ENCODE measurements around the gene SLC15A5. TPM values are rescaled to one million over a fixed set of nuclear protein-coding genes. Genes with fewer than 3 reads are reported as not detected.

Gene SLC15A5
- total and polyA plus RNA-seq, 8 donors = not detected

DNA sequence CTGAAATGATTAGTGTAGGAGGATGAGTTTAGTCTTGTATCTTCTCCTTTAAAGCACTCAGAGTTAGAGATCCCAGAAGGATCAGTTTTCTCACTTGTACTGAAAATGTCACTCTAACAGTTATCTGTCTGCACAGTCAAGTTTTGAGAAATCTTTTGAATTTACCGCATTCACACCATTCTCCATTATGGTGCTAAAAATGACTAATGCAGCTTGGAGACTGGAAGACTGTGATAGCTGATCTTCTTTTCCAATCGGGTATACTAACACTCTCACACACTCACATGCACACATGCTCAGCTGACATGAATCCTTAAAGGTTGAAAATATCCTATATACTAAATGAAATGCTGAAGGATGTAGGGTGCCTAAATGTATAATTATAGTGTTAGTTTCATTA lies 65.8 kb downstream of the SLC15A5 start:
- H3K27me3 ChIP-seq = no peaks in the 10 kb centered on the region
- intact Hi-C loops (cut with DNase I; ENCODE audit: low total_unique reads) = no loop called here
- H3K4me3 ChIP-seq = no peak overlapping the region
- no peak overlapping the region for H3K27ac ChIP-seq
- DNase-seq = no peak
- no peaks in the 10 kb centered on the region for H3K9me3 ChIP-seq
- no peaks in the 10 kb centered on the region for H3K36me3 ChIP-seq
- TF ChIP-seq POLR2A (IDR thresholded peaks at IDR 0.05) = no peak
- TF ChIP-seq, protein P1, sequence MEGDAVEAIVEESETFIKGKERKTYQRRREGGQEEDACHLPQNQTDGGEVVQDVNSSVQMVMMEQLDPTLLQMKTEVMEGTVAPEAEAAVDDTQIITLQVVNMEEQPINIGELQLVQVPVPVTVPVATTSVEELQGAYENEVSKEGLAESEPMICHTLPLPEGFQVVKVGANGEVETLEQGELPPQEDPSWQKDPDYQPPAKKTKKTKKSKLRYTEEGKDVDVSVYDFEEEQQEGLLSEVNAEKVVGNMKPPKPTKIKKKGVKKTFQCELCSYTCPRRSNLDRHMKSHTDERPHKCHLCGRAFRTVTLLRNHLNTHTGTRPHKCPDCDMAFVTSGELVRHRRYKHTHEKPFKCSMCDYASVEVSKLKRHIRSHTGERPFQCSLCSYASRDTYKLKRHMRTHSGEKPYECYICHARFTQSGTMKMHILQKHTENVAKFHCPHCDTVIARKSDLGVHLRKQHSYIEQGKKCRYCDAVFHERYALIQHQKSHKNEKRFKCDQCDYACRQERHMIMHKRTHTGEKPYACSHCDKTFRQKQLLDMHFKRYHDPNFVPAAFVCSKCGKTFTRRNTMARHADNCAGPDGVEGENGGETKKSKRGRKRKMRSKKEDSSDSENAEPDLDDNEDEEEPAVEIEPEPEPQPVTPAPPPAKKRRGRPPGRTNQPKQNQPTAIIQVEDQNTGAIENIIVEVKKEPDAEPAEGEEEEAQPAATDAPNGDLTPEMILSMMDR (IDR thresholded peaks at IDR 0.05) = no peak
- no peak for TF ChIP-seq EP300 (IDR thresholded peaks at IDR 0.05)
- no peak for TF ChIP-seq POLR2AphosphoS5 (IDR thresholded peaks at IDR 0.05)
- WGBS, 5 donors = 88 to 97% (median 91%) methylated on average over 2 of the region's 2 CpGs
- no peaks in the 10 kb centered on the region for H3K4me1 ChIP-seq

DNA sequence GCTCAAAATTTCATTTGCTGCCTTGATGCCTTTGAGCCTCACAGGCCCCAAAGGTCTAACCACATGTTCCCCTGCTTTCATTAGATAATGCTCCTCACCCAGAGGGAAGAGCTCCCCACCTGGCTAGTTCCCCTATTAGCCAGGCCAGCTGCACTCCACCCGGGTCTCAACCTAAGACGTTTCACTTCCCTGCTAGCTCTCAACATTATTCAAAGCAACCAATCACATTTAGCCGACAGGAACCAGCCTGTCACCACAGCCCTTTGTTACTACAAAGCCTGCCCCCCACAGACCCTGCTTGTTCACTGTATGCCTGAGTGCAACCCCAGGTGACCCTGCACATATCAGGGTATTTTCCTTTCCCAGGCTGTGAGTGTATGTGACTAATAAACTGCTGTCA lies 78.6 kb downstream of the SLC15A5 start:
- H3K36me3 ChIP-seq = no peaks in the 10 kb centered on the region
- intact Hi-C loops (cut with DNase I; ENCODE audit: low total_unique reads) = no loop called here
- DNase-seq = no peak
- no peaks in the 10 kb centered on the region for H3K4me1 ChIP-seq
- H3K9me3 ChIP-seq = peaks cover 0 to 11% (median 8%) of the 10 kb centered on the region in 4 donors
- H3K27me3 ChIP-seq = no peaks in the 10 kb centered on the region
- TF ChIP-seq, protein P1 (IDR thresholded peaks at IDR 0.05) = no peak
- TF ChIP-seq POLR2AphosphoS5 (IDR thresholded peaks at IDR 0.05) (no peak), POLR2A (IDR thresholded peaks at IDR 0.05) (no peak), EP300 (IDR thresholded peaks at IDR 0.05) (no peak)
- no peak overlapping the region for H3K4me3 ChIP-seq
- no peak overlapping the region for H3K27ac ChIP-seq
- WGBS, 5 donors = 43 to 56% (median 52%) methylated on average over 3 of the region's 3 CpGs

DNA sequence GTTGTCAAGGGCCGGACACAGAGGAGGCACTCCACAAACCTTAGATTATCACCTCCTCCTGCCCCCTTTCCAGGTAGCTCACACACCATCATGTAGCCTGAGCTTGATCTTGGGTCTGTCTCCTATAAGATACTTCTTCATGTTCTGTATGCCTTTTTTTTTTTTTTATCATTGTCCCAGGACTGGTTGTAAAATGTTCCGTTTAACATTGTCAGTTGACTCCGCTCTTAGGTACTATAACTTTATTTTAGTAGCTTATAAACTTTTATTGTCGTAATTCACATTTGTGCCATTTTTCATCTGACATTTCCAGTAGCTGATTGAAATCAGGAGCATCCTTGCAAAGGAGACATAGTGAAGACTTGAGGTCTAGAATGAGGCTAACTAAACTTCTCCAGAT lies 79.9 kb downstream of the SLC15A5 start:
- no peaks in the 10 kb centered on the region for H3K4me1 ChIP-seq
- no peaks in the 10 kb centered on the region for H3K27me3 ChIP-seq
- H3K4me3 ChIP-seq = no peak overlapping the region
- peaks cover 0 to 11% (median 8%) of the 10 kb centered on the region in 4 donors for H3K9me3 ChIP-seq
- no peak for DNase-seq
- no peak overlapping the region for H3K27ac ChIP-seq
- no peak for TF ChIP-seq EP300 (IDR thresholded peaks at IDR 0.05)
- WGBS, 5 donors = 61 to 97% (median 73%) methylated on average over 4 of the region's 4 CpGs
- intact Hi-C loops (cut with DNase I; ENCODE audit: low total_unique reads) = no loop called here
- no peaks in the 10 kb centered on the region for H3K36me3 ChIP-seq

DNA sequence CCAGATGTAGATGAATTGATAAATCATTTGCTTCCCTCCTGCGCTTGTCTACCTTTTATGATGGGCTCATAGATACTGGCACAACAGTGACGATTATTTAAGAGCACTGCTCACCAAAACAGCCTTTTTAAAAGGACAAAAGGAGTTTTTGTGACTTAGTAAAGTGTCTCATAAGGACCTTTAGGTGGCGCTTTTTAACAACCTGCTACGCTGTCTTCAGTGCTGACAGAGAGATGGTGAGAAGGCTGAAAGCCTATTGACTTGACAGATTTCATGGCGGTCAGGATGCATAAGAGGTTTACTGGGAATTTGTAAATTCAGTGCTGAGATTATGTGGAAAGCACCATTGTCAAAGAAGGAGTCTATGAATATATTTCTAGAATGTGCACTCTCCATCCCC lies 87.6 kb downstream of the SLC15A5 start:
- no peaks in the 10 kb centered on the region for H3K9me3 ChIP-seq
- DNase-seq = no peak
- H3K4me3 ChIP-seq = no peak overlapping the region
- H3K27ac ChIP-seq = no peak overlapping the region
- WGBS, 5 donors = 20 to 40% (median 38%) methylated on average over 5 of the region's 5 CpGs
- intact Hi-C loops (cut with DNase I; ENCODE audit: low total_unique reads) = no loop called here
- no peaks in the 10 kb centered on the region for H3K27me3 ChIP-seq
- no peaks in the 10 kb centered on the region for H3K36me3 ChIP-seq
- TF ChIP-seq, protein P1 (IDR thresholded peaks at IDR 0.05) = peak in 2 of 7 experiments; percentile 21 to 23
- TF ChIP-seq POLR2AphosphoS5 (IDR thresholded peaks at IDR 0.05) = no peak
- H3K4me1 ChIP-seq = no peaks in the 10 kb centered on the region

DNA sequence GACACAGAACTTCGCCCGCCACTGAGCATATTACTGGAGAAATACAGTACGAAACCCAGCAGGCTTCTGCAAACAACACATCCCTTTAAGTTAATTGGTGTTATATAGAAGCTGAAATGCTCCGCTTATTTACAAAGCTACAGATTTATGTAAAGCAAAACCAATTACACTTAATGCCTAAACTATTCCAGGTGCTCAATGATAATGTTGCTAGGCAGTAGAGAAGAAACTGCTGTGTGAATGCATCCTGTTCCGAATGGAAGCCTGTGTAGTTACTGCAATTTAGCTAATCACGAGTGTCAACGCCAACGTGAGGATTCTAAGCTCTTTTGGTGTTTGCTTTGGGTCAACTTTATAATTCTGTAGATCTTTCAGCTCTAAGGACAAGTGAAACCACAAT lies 89.8 kb downstream of the SLC15A5 start:
- H3K27me3 ChIP-seq = no peaks in the 10 kb centered on the region
- WGBS, 5 donors = 50 to 70% (median 59%) methylated on average over 8 of the region's 8 CpGs
- intact Hi-C loops (cut with DNase I; ENCODE audit: low total_unique reads) = no loop called here
- H3K4me3 ChIP-seq = no peak overlapping the region
- H3K4me1 ChIP-seq = no peaks in the 10 kb centered on the region
- H3K27ac ChIP-seq = no peak overlapping the region
- peak in 1 of 2 donors; percentile 32 for DNase-seq
- no peak for TF ChIP-seq POLR2A (IDR thresholded peaks at IDR 0.05)
- TF ChIP-seq EP300 (IDR thresholded peaks at IDR 0.05) = no peak
- TF ChIP-seq, protein P1 (IDR thresholded peaks at IDR 0.05) = no peak
- TF ChIP-seq POLR2AphosphoS5 (IDR thresholded peaks at IDR 0.05) = no peak
- H3K9me3 ChIP-seq = no peaks in the 10 kb centered on the region
- no peaks in the 10 kb centered on the region for H3K36me3 ChIP-seq
